Smooth muscle cell of trachea (primary cell): Measurements from ENCODE around the gene FAM177B. TPM values are rescaled to one million over a fixed set of nuclear protein-coding genes. Genes with fewer than 3 reads are reported as not detected.

Experiments
- total RNA-seq: library from RNA; depleted of rRNA; stranded (reverse); fragments of >200 nt; gene quantifications from 2 replicates; pipeline ENCODE4 v1.2.1, GENCODE V29; 2014

The FAM177B gene
- not detected in 2 replicates for total RNA-seq

GRCh38 chr1:222736972-222737371 lies at the start of gene FAM177B:
Gene FAM177B, plus strand, starts transcription at chr1:222737202. Its CDS starts 9,344 bp downstream, at chr1:222746546.

GRCh38 chr1:222712253-222713090 lies 24.5 kb upstream of the FAM177B start, which contains the start of the genes AIDA and BROX:
Gene AIDA, minus strand, starts transcription at chr1:222712491. Its CDS starts 174 bp downstream, at chr1:222712317.
Gene BROX, plus strand, starts transcription at chr1:222712564. Its CDS starts 3,136 bp downstream, at chr1:222715700.

Other genes with a start within 250 kb of the FAM177B start
- gene HHIPL2, start 189.1 kb upstream of the FAM177B start, total RNA-seq = 0.58 and 0.83 TPM in 2 replicates
- 13.8 and 13.9 TPM in 2 replicates for gene TAF1A, start 147.3 kb upstream of the FAM177B start, total RNA-seq
- 51.3 and 60.5 TPM in 2 replicates for gene MIA3, start 119.1 kb upstream of the FAM177B start, total RNA-seq
- gene AIDA, start 24.7 kb upstream of the FAM177B start, total RNA-seq = 56.4 and 93.8 TPM in 2 replicates
- 52.9 and 55.7 TPM in 2 replicates for gene BROX, start 24.6 kb upstream of the FAM177B start, total RNA-seq
- gene DISP1, start 77.8 kb downstream of the FAM177B start, total RNA-seq = 8.9 and 11.6 TPM in 2 replicates